ENCODE data around the gene MCU. TPM values are rescaled to one million over a fixed set of nuclear protein-coding genes. Genes with fewer than 3 reads are reported as not detected.
"Not testable (repeated sequence)": the region's sequence is repeated elsewhere in the genome, so short reads cannot be mapped to it uniquely, and the experiment has no call there.

The MCU gene
- total RNA-seq, 2 donors from 2014 or later, result 15.0 to 24.6 TPM

- no peaks in the 10 kb centered on the region for H3K36me3 ChIP-seq
- no peaks in the 10 kb centered on the region for H3K9me3 ChIP-seq
- H3K27me3 ChIP-seq (replicated peaks; ENCODE audit: insufficient read depth), result no peaks in the 10 kb centered on the region
- no peaks in the 10 kb centered on the region for H3K4me1 ChIP-seq (ENCODE audit: control insufficient read depth in 1 of 2, low read depth in 2 of 2)
- ATAC-seq (ENCODE audit: insufficient number of reproducible peaks, low FRiP score, low read depth), result no peak
- no peak within 1 kb of the TSS for H3K27ac ChIP-seq
- no peak within 1 kb of the TSS for H3K4me3 ChIP-seq
- no peak for TF ChIP-seq CTCF (IDR thresholded peaks at IDR 0.05)
- DNase-seq (ENCODE audit: low spot score), result no peak
Measured at GRCh38 chr10:72893136-72893798, 201.3 kb downstream of the MCU start, which contains the start of gene OIT3. OIT3 (plus strand) TSS chr10:72893739; CDS start chr10:72893799, 60 bp downstream.

GRCh38 chr10:72895236-72895850 is 203.4 kb downstream of the MCU start:
- Histone ChIP-seq H3K36me3 (no peaks in the 10 kb centered on the region), H3K9me3 (no peaks in the 10 kb centered on the region), H3K4me3 (no peak overlapping the region), H3K27ac (no peak overlapping the region), H3K4me1 (ENCODE audit: control insufficient read depth in 1 of 2, low read depth in 2 of 2) (no peaks in the 10 kb centered on the region), H3K27me3 (replicated peaks; ENCODE audit: insufficient read depth) (no peaks in the 10 kb centered on the region)
- TF ChIP-seq CTCF (IDR thresholded peaks at IDR 0.05), result no peak
- DNase-seq (ENCODE audit: low spot score) (no peak), ATAC-seq (ENCODE audit: insufficient number of reproducible peaks, low FRiP score, low read depth) (no peak)

- no peak for ATAC-seq (ENCODE audit: insufficient number of reproducible peaks, low FRiP score, low read depth)
- Histone ChIP-seq H3K4me1 (ENCODE audit: control insufficient read depth in 1 of 2, low read depth in 2 of 2) (no peaks in the 10 kb centered on the region), H3K9me3 (no peaks in the 10 kb centered on the region), H3K4me3 (no peak overlapping the region), H3K27me3 (replicated peaks; ENCODE audit: insufficient read depth) (no peaks in the 10 kb centered on the region), H3K27ac (no peak overlapping the region), H3K36me3 (no peaks in the 10 kb centered on the region)
- no peak for TF ChIP-seq CTCF (IDR thresholded peaks at IDR 0.05)
- no peak for DNase-seq (ENCODE audit: low spot score)
Measured at GRCh38 chr10:72898616-72899015, 206.7 kb downstream of the MCU start.

- Histone ChIP-seq H3K27me3 (replicated peaks; ENCODE audit: insufficient read depth) (no peaks in the 10 kb centered on the region), H3K4me1 (ENCODE audit: control insufficient read depth in 1 of 2, low read depth in 2 of 2) (no peaks in the 10 kb centered on the region), H3K4me3 (no peak overlapping the region), H3K27ac (no peak overlapping the region), H3K9me3 (no peaks in the 10 kb centered on the region), H3K36me3 (no peaks in the 10 kb centered on the region)
- no peak for ATAC-seq (ENCODE audit: insufficient number of reproducible peaks, low FRiP score, low read depth)
- no peak for DNase-seq (ENCODE audit: low spot score)
- TF ChIP-seq CTCF (IDR thresholded peaks at IDR 0.05), result no peak
Measured at GRCh38 chr10:72899545-72899944, 207.6 kb downstream of the MCU start.

- not testable (repeated sequence) for H3K27ac ChIP-seq; ATAC-seq (ENCODE audit: insufficient number of reproducible peaks, low FRiP score, low read depth); H3K4me1 ChIP-seq (ENCODE audit: control insufficient read depth in 1 of 2, low read depth in 2 of 2); H3K4me3 ChIP-seq; H3K9me3 ChIP-seq; H3K27me3 ChIP-seq (replicated peaks; ENCODE audit: insufficient read depth); H3K36me3 ChIP-seq; DNase-seq (ENCODE audit: low spot score)
Measured at GRCh38 chr10:72903941-72904446, 212.1 kb downstream of the MCU start.

Data from thoracic aorta (tissue), 2 donors.